ENCODE measurements around the gene ZNF423.

ZNF423 gene

DNA sequence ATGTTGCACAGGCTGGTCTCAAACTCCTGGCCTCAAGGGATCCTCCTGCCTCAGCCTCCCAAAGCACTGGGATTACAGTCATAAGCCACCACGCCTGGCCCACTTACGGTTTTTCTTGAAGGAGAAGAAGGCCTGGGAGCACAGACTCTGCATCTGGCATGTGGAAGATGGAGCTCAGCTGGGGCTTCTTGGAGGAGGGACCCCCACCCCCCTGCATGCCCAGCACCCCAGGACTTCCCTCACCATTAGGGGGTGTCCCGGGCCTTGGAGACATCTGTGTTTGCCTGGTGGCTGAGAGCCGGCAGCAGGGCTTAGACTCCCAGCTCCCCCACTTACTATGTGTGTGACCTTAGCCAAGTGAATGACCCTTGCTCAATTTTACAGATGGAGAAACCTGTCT, 204.7 kb downstream of the ZNF423 start:
- in situ Hi-C loops (cut with MboI; ENCODE audit: low sequenced_read_pairs): no loop called here

- in situ Hi-C loops (cut with MboI; ENCODE audit: low sequenced_read_pairs): no loop called here
Measured at GRCh38 chr16:49650603-49651002, 205.3 kb downstream of the ZNF423 start.

DNA sequence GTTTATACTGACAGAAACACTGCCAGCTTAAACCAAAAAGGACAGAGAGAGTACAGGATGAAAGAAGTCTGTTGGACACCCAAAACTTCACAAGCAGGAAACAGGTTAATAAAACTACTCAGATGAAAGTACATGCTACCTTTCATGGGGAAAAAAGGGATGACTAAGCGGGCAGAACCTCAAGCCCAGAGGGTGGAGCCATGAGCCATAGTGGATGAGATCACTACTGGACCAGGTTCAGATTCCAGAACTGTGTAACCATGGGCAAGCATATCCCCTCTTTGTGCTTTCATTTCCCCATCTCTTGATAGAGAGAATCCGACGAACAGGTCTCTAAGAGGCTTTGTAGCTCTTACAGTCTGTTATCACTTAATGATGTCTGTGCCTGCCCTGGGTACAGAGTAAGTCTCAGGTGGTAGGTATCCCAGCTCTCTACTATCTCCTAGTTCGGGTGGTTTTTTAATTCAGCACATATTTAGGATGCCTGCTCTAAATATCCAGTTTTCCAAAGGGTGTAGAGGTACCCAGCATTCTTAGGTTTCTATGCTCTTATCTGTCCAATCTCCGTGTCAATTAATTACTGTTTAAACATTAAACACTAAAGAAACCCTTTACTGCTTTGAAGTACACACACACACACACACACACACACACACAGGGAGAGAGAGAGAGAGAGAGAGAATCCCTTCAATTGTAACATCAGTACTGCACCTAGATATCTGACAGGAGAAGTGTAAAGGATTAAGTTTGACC, 206.7 kb downstream of the ZNF423 start:
- in situ Hi-C loops (cut with MboI; ENCODE audit: low sequenced_read_pairs): no loop called here

DNA sequence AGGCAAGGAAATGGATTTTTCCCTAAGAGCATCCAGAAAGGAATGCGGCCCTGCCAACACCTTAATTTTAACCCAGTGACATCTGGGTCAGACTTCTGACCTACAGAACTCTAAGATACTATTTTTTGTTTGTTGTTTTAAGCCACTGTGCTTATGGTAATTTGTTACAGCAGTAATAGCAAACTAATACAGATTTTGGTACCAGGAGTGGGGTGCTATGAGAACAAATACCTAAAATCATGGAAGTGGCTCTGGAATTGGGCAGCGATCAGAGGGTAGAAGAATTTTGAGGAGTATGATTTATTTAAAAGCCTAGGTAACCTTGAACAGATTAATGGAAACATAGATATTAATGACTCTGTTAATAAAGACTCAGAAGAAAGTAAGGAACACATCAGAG, 208.2 kb downstream of the ZNF423 start:
- in situ Hi-C loops (cut with MboI; ENCODE audit: low sequenced_read_pairs): no loop called here

- in situ Hi-C loops (cut with MboI; ENCODE audit: low sequenced_read_pairs): no loop called here
Measured at GRCh38 chr16:49645263-49645662, 210.6 kb downstream of the ZNF423 start.

DNA sequence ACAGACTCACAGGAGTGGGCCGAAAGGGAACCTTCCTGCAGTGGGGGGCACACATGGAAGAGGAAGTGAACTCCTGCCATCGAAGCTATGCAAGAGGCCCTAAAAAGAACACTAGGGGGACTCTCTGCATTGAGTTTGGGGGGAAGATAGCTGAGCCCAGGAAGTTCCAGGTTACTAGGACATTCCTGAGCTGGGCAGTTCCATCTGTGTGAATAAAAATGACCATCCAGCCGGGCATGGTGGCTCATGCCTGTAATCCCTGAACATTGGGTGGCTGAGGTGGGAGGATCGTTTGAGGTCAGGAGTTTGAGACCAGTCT, 211.8 kb downstream of the ZNF423 start:
- in situ Hi-C loops (cut with MboI; ENCODE audit: low sequenced_read_pairs): no loop called here

- in situ Hi-C loops (cut with MboI; ENCODE audit: low sequenced_read_pairs): no loop called here
Measured at GRCh38 chr16:49643429-49644144, 212.3 kb downstream of the ZNF423 start.

- in situ Hi-C loops (cut with MboI; ENCODE audit: low sequenced_read_pairs): no loop called here
Measured at GRCh38 chr16:49641250-49641649, 214.7 kb downstream of the ZNF423 start.

DNA sequence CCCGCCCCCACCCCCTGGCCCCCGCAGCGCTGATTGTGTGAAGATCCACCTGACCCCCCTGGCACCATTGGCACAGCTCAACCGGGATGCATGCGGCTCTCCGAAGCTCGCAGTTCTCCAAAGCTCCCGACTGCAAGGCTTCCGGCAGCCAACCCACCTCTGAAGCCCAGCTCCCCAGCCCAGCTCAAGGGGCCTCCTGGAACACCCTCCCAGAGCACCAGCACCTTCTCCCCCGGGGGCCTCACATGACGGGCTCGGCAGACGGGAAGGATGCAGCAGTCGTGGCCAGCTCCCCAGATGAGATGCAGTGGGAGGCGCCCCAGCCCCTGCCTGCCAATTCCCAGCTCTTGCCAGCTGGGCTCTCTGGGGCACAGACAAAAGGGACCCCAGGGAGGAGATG, 215.3 kb downstream of the ZNF423 start:
- in situ Hi-C loops (cut with MboI; ENCODE audit: low sequenced_read_pairs): no loop called here

GRCh38 chr16:49639739-49640431, 216.0 kb downstream of the ZNF423 start:
- in situ Hi-C loops (cut with MboI; ENCODE audit: low sequenced_read_pairs): no loop called here

DNA sequence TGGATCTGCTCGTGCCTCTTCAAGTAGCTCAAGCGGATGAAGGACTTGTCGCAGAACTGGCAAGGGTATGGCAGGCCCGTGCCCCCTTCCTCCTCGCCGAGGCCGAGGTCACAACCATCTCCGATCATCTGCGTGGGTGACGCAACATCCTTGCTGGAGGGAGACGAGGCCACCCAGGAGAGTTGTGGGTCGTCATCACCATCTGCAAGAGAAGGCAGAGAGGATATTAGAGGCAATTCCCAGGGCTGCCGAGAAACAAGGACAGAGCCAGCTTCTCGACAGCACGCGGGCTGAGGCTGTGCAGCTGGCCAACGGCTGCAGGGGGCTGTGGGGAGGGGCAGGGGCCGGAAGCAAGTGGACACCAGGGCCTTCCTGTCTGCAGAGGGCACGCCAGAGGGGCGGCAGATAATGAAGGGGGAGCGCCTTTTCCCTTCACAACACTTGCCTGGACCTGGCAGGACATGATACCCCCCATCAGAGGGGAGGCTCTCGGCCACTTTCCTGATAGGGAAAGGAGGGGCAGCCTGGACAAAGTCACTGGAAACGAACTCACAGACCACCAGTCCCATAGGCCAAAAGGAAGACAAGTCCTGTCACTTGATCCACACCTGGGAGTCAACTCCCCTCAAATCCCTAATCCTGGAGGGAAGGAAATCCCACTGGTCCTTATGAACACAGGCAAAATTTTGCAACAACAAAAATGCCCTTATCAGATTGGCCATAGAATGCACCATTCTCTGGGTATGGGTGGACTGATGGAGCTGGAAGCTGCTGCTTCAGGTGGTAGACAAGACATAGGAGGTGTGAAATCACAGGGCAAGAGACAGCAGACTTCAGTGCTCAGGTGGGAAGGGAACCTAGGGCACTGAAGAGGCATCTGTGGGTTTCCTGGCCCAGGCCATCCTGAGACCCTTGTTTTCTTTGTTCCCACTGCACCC, 217.0 kb downstream of the ZNF423 start:
- in situ Hi-C loops (cut with MboI; ENCODE audit: low sequenced_read_pairs): no loop called here

DNA sequence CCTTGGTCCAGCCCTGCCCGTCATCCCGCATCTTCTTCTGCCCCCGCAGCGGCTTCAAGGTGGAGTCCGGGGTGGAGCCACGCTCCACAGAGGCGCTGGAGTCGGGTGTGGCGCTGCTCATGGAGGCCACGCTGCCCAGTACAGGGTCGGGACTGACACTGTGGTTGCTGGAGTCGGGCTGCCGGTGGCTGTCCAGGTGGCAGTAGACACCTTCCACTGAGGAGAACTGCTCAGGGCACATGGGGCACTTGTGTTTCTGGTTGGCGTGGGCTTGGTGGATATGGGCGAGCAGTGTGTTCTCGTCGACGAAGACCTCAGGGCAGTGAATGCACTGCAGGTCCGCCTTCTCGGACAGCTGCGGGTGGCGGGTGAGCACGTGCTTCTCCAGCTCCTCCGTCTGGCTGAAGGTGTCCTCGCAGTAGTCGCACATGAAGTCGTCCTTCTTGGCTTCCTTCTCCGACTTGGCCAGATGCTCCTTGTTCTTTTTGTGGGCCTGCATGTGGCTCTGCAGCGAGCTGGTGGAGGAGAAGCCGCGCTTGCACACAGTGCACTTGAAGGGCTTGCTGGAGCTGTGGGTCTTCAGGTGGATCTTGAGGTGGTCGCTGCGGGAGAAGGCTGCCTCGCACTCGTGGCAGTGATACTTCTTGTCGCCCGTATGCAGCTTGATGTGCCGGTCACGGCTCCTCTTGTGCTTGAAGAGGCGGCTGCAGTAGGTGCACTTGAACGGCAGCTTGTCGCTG, 217.8 kb downstream of the ZNF423 start:
- in situ Hi-C loops (cut with MboI; ENCODE audit: low sequenced_read_pairs): no loop called here

DNA sequence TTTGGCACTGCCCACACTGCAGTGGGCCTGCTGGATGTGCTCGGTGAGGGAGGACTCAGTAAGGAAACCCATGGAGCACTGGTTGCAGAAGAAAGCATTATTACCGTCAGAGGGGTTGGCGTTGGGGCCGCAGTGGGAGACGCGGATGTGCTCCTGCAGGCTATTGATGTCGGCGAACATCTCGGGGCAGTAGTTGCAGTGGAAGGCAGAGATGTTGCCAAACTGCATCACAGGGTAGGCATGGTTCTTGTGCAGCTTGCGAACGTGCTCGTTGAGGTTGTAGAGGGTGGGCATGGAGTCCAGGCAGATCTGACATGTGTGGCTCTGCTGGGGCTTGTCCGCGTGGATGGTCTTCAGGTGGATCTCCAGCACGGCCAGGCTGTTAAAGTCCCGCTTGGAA, 218.4 kb downstream of the ZNF423 start:
- in situ Hi-C loops (cut with MboI; ENCODE audit: low sequenced_read_pairs): no loop called here

DNA sequence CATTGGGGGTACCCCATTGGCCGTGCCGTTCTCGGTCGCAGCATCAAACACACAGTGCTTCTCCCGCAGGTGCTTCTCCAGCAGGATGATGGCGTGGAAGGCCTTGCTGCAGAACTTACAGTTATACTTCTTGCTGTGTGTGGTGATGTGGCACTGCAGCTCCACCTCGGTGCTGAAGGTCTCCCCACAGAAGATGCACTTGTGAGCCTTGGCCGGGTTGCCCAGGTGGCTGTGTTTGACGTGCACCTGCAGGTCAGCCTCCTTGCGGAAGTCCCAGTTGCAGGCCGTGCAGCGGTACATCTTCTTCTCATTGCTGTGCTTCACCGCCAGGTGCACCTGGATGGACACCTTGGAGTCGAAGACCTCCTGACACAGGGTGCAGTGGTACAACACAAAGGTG, 219.3 kb downstream of the ZNF423 start:
- in situ Hi-C loops (cut with MboI; ENCODE audit: low sequenced_read_pairs): no loop called here

- in situ Hi-C loops (cut with MboI; ENCODE audit: low sequenced_read_pairs): no loop called here
Measured at GRCh38 chr16:49635591-49636581, 220.0 kb downstream of the ZNF423 start.

- in situ Hi-C loops (cut with MboI; ENCODE audit: low sequenced_read_pairs): no loop called here
Measured at GRCh38 chr16:49635009-49635350, 220.9 kb downstream of the ZNF423 start.

- in situ Hi-C loops (cut with MboI; ENCODE audit: low sequenced_read_pairs): no loop called here
Measured at GRCh38 chr16:49634235-49635008, 221.5 kb downstream of the ZNF423 start.

- in situ Hi-C loops (cut with MboI; ENCODE audit: low sequenced_read_pairs): no loop called here
Measured at GRCh38 chr16:49632795-49633184, 223.1 kb downstream of the ZNF423 start.

Data from HL-60/S4 (cell line).